Left colon (tissue), 2 donors: ENCODE data around the gene NEK7. TPM values are rescaled to one million over a fixed set of nuclear protein-coding genes. Genes with fewer than 3 reads are reported as not detected.
A peak's percentile ranks its signal among the peaks of the same experiment; 100 is the strongest.

Source experiments
- ATAC-seq: fragments of 200-7000 bp; cut with Tn5 transposase; one replicate; pipeline ENCODE4 v1.9.1; 2020; ENCODE audit warnings: mild to moderate bottlenecking, moderate library complexity
- DNase-seq, 2 donors: peaks; one replicate each; pipeline ENCODE4 v3.0.0-alpha.2; 2020
- intact Hi-C, 2 donors: fragments of 100-400 bp; cut with DNase I in 1 of 2; cut with micrococcal nuclease in 1 of 2; formaldehyde crosslinking; loops; one replicate each; pipeline versions ENCODE4 v1.11.2 to v1.14.0; 2022; cut with DNase I, micrococcal nuclease
- total RNA-seq, 2 donors: library from RNA; stranded (reverse); fragmentation: NEBNext Ultra II Directional; extraction: Animal tissue kit (Norgen Biotek cat#: 25700); gene quantifications; one replicate each; pipeline ENCODE4 v1.2.1, GENCODE V29; 2021
- donor health status: DM: no; HTN: no; CAD: no.
- donor health status: DM: yes; HTN: yes; CAD: no.

Gene NEK7
- total RNA-seq, 2 donors from 2014 or later, result 44.0 to 61.3 TPM

- DNase-seq (no peak), ATAC-seq (peak; percentile 58)
- intact Hi-C loops, result no loop called here
Measured at GRCh38 chr1:198268784-198269645, 112.2 kb downstream of the NEK7 start.

DNA sequence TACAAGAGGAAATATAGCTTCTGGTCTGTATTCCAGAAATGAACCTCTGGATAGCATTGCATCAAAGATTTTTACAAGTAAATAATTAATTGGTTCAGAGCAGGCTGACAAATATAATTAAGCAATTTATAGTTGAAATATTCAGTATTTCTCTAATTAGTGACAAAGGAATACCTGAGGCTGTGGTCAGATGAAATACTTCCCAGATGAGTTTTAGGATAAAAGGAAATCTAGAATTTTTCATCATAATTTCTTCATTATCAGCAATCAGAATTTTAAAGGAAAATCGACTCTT is 112.8 kb downstream of the NEK7 start:
- DNase-seq (no peak), ATAC-seq (no peak)
- intact Hi-C loops, result no loop called here

- DNase-seq (no peak), ATAC-seq (no peak)
- intact Hi-C loops, result no loop called here
Measured at GRCh38 chr1:198270273-198270828, 113.6 kb downstream of the NEK7 start.

GRCh38 chr1:198271467-198271866 is 114.7 kb downstream of the NEK7 start:
- no peak for DNase-seq
- peak; percentile 72 for ATAC-seq
- intact Hi-C loops, result no loop called here

GRCh38 chr1:198272492-198272891 is 115.7 kb downstream of the NEK7 start:
- DNase-seq, result no peak
- no peak for ATAC-seq
- intact Hi-C loops, result no loop called here

DNA sequence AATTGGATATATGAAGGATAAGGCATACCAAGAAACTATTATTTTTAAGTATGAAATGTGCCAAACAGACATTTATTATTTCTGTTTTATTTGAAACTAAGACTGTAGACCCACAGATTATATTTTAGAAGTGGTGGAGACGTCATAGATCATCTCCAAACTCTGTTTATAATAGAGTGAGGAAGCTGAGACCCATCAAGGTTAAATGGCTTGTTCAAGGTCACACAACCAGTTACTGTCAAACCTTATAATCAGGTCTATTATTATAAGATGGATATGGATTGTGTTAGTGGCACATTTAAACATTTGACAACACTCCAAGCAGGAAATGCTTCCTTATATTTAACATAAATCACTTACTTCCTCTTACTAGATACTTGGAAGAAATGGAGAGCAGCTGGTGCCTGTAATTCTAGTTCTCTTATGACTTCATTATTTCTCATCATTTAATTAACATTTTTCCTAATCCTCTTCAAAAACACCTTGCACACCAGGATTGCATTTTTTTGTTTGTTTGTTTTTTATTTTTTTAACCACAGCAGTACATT is 117.0 kb downstream of the NEK7 start:
- intact Hi-C loops, result no loop called here
- DNase-seq (no peak), ATAC-seq (peak; percentile 48)

DNA sequence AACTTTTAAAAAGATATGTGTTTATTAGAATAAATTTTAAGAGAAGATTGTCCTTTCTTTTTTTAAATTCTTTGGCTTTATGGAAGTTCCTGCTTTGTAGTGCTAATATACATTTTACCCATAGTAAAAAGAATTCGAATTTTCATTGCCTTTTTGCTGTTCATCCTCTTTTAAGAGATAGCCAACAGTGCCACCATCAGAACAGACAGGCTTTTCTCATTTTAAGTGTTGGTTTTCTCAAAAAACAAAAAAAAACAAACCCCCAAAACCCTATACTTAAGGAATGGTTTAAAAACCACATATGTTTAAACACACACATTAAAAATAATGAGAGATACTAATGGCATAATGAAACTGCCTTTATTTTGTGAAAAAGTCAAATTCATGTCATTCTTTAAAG is 118.8 kb downstream of the NEK7 start:
- DNase-seq, result no peak
- intact Hi-C loops, result no loop called here
- ATAC-seq, result no peak

DNA sequence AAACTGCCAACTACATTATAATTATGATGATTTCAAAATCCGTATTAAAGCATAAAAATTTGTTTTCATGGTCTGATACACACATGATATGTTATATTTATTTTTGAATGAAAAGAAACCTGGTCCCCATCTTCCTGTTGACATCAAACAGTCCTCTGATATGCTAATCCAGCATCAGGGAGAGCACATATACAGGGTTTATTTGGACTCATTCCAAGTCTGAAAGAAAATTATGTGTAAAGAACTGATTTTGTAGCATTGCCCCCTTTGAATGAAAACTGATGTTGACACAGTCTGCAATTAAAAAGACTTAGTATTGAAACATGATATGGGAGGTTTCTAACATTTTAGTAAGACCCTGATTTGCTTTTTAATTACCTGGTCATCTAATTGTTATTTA is 119.4 kb downstream of the NEK7 start:
- intact Hi-C loops, result no loop called here
- ATAC-seq (no peak), DNase-seq (no peak)

DNA sequence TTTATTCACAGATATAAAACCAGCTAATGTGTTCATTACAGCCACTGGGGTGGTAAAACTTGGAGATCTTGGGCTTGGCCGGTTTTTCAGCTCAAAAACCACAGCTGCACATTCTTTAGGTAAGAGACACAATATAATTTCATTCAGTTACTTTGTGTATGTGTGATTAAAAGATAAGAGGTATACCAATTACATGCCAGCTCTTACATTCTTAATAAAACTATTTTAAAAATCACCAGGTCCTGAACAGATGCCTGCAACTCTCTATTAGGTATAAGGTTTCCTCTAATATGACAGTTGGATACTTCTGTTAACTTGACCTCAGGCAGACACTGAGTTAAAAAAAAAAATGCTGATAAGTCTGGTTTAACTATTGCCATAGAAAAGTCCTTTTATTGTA is 122.1 kb downstream of the NEK7 start:
- ATAC-seq (no peak), DNase-seq (no peak)
- intact Hi-C loops, result no loop called here

DNA sequence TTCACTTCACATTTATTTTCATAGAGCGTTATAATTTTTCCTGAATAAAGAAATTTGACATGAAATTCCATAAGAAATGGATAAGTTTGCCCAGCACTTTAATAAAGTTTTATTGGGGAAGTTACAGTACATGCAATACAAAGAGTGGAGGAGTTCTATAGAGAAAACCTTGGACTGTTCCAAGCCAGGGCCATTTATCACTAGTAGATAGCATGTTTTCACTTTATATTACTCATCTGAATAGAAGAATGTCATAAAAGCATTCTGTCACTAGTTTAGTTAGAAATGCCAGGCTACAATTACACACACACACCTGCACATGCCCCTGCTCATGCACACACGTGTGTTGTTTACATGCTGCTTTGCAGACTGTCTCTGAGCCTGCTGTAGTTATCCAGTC is 123.3 kb downstream of the NEK7 start:
- intact Hi-C loops, result no loop called here
- ATAC-seq, result peak; percentile 85
- DNase-seq, result no peak

DNA sequence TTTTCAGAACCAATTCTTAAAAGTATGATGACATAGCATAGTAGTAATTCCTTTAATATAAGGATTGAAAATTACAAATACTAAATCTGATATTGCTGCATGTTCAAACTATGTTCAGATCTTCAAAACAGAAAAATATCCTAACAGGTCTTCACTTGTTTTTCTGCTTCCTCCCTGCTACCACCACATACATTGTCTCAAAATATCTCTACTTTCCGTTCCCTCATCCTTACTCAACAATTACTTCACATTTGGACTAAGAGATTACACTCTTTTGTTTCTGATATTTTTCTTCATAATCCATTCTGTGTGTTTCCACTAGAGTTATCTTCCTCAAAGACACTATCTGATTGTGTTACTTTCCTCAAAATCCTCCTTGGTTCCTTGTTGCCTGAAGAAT is 125.1 kb downstream of the NEK7 start:
- DNase-seq (no peak), ATAC-seq (no peak)
- intact Hi-C loops, result no loop called here

GRCh38 chr1:198283222-198283621 is 126.4 kb downstream of the NEK7 start:
- intact Hi-C loops, result no loop called here
- ATAC-seq, result no peak
- DNase-seq, result no peak

DNA sequence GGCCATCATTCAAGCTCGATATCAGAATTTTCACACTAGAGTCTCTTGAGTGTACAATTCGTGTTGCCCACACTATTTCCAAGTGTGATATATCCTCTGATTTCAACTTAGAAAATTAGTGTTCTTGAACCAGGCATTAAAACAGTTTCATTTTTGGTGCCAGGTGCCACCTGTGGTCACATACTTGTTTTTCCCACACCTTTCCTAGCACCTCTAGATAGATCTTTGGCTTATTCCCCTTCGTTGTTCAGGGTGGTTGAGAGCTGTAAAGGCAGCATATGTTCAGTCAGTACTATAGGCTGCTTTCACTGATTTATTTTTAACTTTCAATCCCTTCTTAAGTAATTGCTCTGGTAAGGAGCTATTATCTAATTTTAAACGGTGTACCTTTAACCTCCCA is 131.1 kb downstream of the NEK7 start:
- intact Hi-C loops, result no loop called here
- DNase-seq (no peak), ATAC-seq (no peak)

DNA sequence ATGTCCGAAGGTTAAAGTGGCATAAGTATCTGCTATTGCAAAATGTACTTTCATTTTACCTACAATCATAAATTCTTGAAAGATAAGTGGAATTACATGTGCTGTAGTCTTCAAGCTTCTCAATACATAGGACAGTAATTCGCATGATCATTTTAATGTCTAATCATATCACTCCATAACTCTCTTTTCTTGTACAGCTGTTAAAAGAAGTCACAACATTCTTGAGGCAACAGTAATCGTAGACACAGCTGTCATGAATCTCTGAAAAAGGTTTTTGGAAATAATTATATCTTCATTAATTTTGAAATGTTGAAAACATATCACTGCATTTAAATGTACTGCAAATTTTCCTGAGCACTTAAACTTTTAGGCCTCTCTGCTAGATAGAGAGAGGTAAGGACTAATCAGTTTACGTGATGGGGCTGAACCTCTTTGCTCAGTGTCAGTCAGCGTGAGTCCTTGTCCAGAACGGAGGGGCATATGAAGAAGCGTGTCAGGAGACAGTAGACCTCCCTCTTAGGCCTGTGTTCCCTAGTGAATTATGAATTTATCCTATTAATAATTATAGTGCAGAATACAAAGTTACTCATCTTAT is 133.4 kb downstream of the NEK7 start:
- ATAC-seq (no peak), DNase-seq (no peak)
- intact Hi-C loops, result no loop called here

GRCh38 chr1:198291036-198291435 is 134.2 kb downstream of the NEK7 start:
- DNase-seq, result no peak
- no peak for ATAC-seq
- intact Hi-C loops, result no loop called here

- ATAC-seq (no peak), DNase-seq (no peak)
- intact Hi-C loops, result no loop called here
Measured at GRCh38 chr1:198291924-198292323, 135.1 kb downstream of the NEK7 start.

DNA sequence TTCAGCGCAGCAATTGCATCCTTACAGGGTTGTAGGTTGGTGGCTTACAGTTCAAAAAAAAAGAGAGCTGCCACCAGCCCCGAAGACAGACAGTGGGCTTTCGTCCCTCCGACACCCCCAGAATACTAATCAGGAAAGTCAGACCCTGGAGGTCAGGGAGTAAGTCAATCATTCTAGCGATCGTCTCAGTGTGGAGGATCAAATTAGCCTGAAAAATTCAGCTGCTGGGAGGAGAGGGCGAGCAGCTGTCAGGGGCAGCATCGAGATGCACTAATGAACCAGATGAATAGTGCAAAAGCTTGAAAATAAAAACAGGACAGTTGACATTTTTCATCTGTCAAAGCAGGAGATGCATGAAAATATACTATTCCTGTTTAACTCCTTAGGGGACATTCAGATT is 138.4 kb downstream of the NEK7 start:
- no peak for DNase-seq
- ATAC-seq, result no peak
- intact Hi-C loops, result no loop called here

GRCh38 chr1:198295971-198296370 is 139.2 kb downstream of the NEK7 start:
- intact Hi-C loops, result no loop called here
- ATAC-seq, result no peak
- DNase-seq, result no peak

- intact Hi-C loops, result no loop called here
- ATAC-seq (no peak), DNase-seq (no peak)
Measured at GRCh38 chr1:198297281-198297680, 140.5 kb downstream of the NEK7 start.

- DNase-seq (no peak), ATAC-seq (no peak)
- intact Hi-C loops, result no loop called here
Measured at GRCh38 chr1:198298640-198299039, 141.8 kb downstream of the NEK7 start.
